Measurements from ENCODE around the gene RING1. TPM values are rescaled to one million over a fixed set of nuclear protein-coding genes. Genes with fewer than 3 reads are reported as not detected.
A peak's percentile ranks its signal among the peaks of the same experiment; 100 is the strongest.

Gene RING1
- polyA plus RNA-seq, 1 donor = 43.2 TPM

DNA sequence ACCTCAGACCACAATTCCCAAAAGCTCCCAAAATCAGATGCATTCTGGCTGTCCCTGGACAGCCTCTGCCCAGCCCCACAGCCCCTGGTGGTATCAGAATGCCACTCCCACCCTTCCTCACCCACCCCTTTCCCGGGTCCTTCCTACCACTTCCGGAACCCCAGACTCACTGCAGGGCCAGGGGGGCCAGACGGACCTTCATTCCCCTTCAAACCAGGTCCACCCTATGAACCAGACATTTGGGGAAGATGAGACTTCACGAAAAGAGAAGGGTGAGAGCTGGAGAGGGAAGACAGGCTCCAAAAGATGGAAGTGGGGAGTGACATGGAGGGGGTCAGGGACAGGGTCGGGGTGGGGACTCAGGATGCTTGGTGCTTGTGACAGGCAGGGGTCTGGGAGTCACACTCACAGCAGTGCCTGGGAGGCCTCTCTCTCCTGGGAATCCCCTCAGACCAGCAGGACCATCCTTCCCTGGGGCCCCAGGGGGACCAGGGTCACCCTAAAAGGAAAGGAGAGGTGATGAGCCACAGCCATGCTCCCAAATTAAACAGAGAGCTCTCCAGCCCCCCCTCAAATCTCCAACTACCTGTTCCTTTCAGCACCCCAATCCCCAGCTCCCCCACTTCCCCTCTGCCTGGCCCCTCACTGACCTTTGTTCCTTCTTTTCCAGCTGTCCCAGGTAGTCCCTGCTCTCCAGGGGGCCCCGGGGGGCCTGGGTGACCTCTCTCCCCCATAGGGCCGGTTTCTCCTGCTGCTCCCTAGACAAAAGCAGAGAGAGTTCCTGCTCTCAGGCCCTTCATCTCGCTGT, 36.2 kb upstream of the RING1 start:
- DNase-seq = peak in 1 of 2 donors; percentile 50
- no peak overlapping the region for H3K27ac ChIP-seq (ENCODE audit: low read length)
- H3K4me1 ChIP-seq (ENCODE audit: control insufficient read depth, insufficient read depth, low read length) = peaks cover 24% of the 10 kb centered on the region
- H3K27me3 ChIP-seq (ENCODE audit: control insufficient read depth, insufficient read depth, low read length) = no peaks in the 10 kb centered on the region
- WGBS (ENCODE audit: insufficient coverage, low lambda C conversion rate) = no CpG with 5 or more reads among the region's 8 CpGs
- no peak overlapping the region for H3K4me3 ChIP-seq (ENCODE audit: low read length)
- H3K9me3 ChIP-seq (ENCODE audit: control insufficient read depth, low read depth, low read length) = no peaks in the 10 kb centered on the region
- H3K36me3 ChIP-seq (ENCODE audit: control insufficient read depth, insufficient read depth, low read length) = no peaks in the 10 kb centered on the region

DNA sequence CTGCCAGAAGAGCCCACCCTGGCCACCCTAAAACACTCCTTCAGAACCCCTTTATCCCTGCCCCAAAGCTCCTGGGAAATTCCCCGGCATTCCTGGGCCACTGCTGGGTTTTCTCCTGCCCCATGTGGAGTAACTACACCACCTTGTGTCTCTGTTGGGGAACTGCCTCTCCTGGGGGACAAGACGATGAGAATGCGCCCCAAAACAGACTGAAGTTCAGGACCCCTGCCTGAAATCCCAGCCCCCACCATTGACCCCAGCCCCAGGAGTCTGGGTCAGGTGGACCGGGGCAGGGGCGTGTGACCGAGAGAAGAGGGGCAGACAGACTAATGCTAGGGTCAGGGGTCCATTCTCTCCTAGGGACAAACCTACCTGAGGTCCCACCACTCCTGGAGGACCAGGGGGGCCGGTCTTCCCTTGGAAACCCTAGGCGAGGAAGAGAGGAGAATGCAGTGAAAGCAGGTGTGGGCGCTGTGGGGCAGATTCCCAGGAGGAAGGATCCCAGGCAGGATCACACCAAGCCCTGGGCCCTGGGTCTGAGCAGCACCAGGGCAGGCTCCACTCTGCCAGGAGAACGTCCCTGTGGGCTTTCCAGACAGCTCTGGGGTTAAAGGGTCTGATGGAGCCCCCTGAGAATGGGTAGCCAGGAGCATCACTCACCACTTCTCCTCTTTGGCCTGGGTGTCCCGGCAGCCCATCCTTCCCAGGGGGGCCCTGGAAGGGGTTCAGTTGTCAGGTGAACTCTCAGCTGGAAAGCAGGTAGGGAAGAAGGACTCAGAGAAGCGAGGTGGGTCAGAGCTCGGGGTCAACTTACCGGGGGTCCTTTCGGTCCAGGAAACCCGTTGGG, 35.4 kb upstream of the RING1 start:
- Histone ChIP-seq H3K27me3 (ENCODE audit: control insufficient read depth, insufficient read depth, low read length) (no peaks in the 10 kb centered on the region), H3K4me1 (ENCODE audit: control insufficient read depth, insufficient read depth, low read length) (peaks cover 24% of the 10 kb centered on the region), H3K27ac (ENCODE audit: low read length) (no peak overlapping the region), H3K9me3 (ENCODE audit: control insufficient read depth, low read depth, low read length) (no peaks in the 10 kb centered on the region), H3K36me3 (ENCODE audit: control insufficient read depth, insufficient read depth, low read length) (no peaks in the 10 kb centered on the region), H3K4me3 (ENCODE audit: low read length) (no peak overlapping the region)
- WGBS (ENCODE audit: insufficient coverage, low lambda C conversion rate) = no CpG with 5 or more reads among the region's 16 CpGs
- DNase-seq = no peak

DNA sequence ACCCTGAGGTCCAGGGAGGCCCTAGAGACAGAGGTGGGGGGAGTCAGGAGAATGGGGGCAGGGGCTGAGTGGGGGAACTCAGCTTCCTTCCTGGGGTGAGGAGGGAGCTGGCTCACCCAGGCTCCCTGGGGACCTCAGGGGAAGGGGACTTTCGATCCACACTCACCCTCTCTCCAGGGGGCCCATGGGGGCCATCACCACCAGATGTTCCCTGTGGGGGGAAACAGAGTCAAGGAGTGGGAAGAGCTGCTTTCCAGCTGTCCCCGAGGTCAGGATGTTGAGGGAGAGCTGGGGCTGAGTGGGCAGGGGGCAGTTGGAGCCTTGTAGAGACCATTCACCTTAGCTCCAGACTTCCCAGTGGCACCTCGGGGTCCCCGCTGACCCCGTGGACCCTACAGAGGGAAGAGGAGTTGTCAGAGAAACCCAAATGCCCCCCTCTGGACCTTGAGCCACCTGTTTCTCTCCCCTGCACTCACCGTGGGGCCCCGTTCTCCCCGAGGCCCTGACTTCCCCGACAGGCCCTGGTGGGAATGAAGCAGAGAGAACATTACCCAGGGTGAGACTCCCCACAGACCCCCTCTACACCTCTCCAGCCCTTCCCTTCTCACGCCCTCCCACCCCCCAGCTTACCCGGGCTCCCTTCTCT, 34.6 kb upstream of the RING1 start:
- H3K4me3 ChIP-seq (ENCODE audit: low read length) = no peak overlapping the region
- peaks cover 24% of the 10 kb centered on the region for H3K4me1 ChIP-seq (ENCODE audit: control insufficient read depth, insufficient read depth, low read length)
- WGBS (ENCODE audit: insufficient coverage, low lambda C conversion rate) = no CpG with 5 or more reads among the region's 11 CpGs
- H3K36me3 ChIP-seq (ENCODE audit: control insufficient read depth, insufficient read depth, low read length) = no peaks in the 10 kb centered on the region
- DNase-seq = peak in 1 of 2 donors; percentile 48
- H3K9me3 ChIP-seq (ENCODE audit: control insufficient read depth, low read depth, low read length) = no peaks in the 10 kb centered on the region
- no peaks in the 10 kb centered on the region for H3K27me3 ChIP-seq (ENCODE audit: control insufficient read depth, insufficient read depth, low read length)
- H3K27ac ChIP-seq (ENCODE audit: low read length) = no peak overlapping the region

DNA sequence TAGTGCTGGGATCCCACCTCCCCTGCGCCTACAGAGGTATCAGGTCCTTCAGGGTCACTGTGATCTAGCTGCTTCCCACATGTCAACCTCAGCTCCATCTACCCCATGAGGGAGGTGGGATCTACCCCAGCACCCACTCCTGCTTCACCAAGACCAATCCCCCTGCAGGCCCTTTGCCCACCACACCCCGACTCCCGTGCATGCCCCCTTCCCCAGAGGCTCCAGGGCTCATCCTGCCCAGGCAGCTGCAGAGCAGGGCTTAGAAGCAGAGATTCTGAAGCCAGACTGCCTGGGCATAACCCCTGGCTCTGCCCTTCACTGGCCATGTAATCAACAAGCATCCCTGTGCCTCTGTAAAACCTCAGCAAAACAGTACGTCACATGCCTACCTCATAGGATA, 33.5 kb upstream of the RING1 start:
- no peaks in the 10 kb centered on the region for H3K27me3 ChIP-seq (ENCODE audit: control insufficient read depth, insufficient read depth, low read length)
- H3K36me3 ChIP-seq (ENCODE audit: control insufficient read depth, insufficient read depth, low read length) = no peaks in the 10 kb centered on the region
- H3K9me3 ChIP-seq (ENCODE audit: control insufficient read depth, low read depth, low read length) = no peaks in the 10 kb centered on the region
- H3K27ac ChIP-seq (ENCODE audit: low read length) = no peak overlapping the region
- no peak for DNase-seq
- peaks cover 24% of the 10 kb centered on the region for H3K4me1 ChIP-seq (ENCODE audit: control insufficient read depth, insufficient read depth, low read length)
- no CpG with 5 or more reads among the region's 4 CpGs for WGBS (ENCODE audit: insufficient coverage, low lambda C conversion rate)
- no peak overlapping the region for H3K4me3 ChIP-seq (ENCODE audit: low read length)

DNA sequence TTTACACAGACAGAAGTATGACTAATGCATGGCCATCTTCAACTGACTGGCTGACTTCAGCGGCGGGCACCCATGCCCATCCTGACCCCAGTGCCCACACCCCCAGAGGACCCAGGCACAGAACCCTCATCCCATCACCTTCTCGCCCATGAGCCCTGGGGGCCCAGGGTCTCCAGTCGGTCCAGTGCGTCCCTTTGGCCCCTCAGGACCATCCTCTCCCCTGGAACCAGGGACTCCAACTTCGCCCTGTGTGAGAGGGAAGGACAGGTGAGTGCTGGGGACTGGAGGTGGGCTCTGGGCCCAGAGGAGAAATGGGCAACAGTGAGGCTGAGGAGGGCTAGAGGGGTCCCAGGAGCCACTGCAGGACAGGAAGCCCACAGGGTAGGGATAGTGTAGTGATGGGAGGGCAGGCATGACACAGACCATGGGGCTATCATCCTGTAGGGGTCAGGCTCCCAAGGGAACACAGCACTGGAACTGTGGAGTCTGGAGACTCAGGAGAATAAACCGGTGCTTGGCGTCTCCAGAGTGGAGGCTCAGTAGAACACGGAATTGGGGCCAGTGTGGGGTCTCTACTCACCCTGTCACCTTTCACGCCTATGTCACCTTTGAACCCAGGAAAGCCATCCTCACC, 32.7 kb upstream of the RING1 start:
- no peak overlapping the region for H3K4me3 ChIP-seq (ENCODE audit: low read length)

DNA sequence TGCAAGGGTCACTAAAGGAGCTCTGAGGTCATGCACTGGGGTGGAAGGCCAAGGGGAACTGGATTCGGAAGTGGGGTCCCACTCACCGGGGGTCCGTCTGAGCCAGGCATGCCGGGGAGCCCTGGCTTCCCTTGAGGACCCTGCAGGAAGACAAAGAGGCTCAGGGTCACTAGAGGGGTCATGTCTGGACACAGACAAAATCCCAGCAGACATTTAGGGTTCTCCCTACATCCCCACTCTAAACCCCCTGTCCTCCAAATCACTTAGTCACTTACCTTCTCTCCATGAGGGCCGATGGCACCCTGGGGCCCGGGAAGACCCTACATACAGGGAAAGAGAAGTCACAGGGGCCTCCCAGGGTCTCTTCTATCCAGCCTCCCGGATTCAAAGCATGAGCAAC, 31.4 kb upstream of the RING1 start:
- Histone ChIP-seq H3K36me3 (ENCODE audit: control insufficient read depth, insufficient read depth, low read length) (no peaks in the 10 kb centered on the region), H3K4me3 (ENCODE audit: low read length) (no peak overlapping the region), H3K27me3 (ENCODE audit: control insufficient read depth, insufficient read depth, low read length) (no peaks in the 10 kb centered on the region), H3K9me3 (ENCODE audit: control insufficient read depth, low read depth, low read length) (no peaks in the 10 kb centered on the region), H3K4me1 (ENCODE audit: control insufficient read depth, insufficient read depth, low read length) (peaks cover 23% of the 10 kb centered on the region), H3K27ac (ENCODE audit: low read length) (no peak overlapping the region)
- DNase-seq = no peak
- WGBS (ENCODE audit: insufficient coverage, low lambda C conversion rate) = no CpG with 5 or more reads among the region's 7 CpGs

More for the DNA sequence above, 32.7 kb upstream of the RING1 start:
- Histone ChIP-seq H3K36me3 (ENCODE audit: control insufficient read depth, insufficient read depth, low read length) (no peaks in the 10 kb centered on the region), H3K9me3 (ENCODE audit: control insufficient read depth, low read depth, low read length) (no peaks in the 10 kb centered on the region), H3K27ac (ENCODE audit: low read length) (no peak overlapping the region), H3K27me3 (ENCODE audit: control insufficient read depth, insufficient read depth, low read length) (no peaks in the 10 kb centered on the region), H3K4me1 (ENCODE audit: control insufficient read depth, insufficient read depth, low read length) (peaks cover 24% of the 10 kb centered on the region)
- no CpG with 5 or more reads among the region's 10 CpGs for WGBS (ENCODE audit: insufficient coverage, low lambda C conversion rate)
- no peak for DNase-seq

DNA sequence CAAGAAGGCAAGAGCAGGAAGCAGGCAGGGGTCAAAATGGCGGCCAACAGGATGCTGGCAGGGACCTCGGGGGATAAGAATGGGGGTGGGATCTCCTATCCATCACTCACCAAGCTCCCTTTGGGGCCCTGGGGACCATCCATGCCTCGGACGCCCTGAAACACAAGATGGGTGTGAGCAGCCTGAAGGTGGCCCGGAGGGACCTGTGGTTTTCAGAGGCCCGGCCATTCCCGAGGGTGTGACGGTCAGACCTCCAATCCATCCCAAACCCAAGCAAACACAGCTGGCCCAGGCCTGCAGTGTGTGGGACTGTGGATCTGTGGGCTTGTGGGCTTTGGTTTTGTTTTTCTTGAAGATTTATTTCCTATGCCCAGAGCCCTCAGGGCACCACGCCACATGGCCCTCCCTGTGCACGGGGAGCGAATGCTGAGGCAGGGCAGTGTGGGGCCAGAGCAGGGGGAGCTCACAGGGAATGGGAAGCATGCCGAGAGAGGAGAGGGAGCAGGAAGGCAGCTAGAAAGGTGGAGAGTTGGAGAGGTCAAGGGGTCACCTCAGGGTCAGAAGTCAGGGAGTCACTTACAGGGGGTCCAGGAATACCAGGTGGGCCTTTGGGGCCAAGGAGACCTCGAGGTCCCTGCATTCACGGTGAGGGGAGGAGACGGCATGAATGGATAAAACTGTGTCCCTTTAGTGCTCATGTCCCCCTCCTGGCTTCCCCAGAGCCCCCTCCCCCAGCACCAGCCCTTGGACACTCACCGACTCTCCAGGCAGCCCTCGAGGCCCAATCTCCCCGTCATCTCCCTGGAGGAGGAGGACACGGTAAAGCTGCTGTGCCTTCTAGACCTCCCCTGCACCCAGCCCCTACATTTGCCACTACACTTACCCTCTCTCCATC, 30.5 kb upstream of the RING1 start:
- Histone ChIP-seq H3K4me3 (ENCODE audit: low read length) (no peak overlapping the region), H3K4me1 (ENCODE audit: control insufficient read depth, insufficient read depth, low read length) (peaks cover 15% of the 10 kb centered on the region), H3K36me3 (ENCODE audit: control insufficient read depth, insufficient read depth, low read length) (no peaks in the 10 kb centered on the region), H3K27me3 (ENCODE audit: control insufficient read depth, insufficient read depth, low read length) (no peaks in the 10 kb centered on the region), H3K27ac (ENCODE audit: low read length) (no peak overlapping the region), H3K9me3 (ENCODE audit: control insufficient read depth, low read depth, low read length) (no peaks in the 10 kb centered on the region)
- no CpG with 5 or more reads among the region's 19 CpGs for WGBS (ENCODE audit: insufficient coverage, low lambda C conversion rate)
- DNase-seq = no peak

DNA sequence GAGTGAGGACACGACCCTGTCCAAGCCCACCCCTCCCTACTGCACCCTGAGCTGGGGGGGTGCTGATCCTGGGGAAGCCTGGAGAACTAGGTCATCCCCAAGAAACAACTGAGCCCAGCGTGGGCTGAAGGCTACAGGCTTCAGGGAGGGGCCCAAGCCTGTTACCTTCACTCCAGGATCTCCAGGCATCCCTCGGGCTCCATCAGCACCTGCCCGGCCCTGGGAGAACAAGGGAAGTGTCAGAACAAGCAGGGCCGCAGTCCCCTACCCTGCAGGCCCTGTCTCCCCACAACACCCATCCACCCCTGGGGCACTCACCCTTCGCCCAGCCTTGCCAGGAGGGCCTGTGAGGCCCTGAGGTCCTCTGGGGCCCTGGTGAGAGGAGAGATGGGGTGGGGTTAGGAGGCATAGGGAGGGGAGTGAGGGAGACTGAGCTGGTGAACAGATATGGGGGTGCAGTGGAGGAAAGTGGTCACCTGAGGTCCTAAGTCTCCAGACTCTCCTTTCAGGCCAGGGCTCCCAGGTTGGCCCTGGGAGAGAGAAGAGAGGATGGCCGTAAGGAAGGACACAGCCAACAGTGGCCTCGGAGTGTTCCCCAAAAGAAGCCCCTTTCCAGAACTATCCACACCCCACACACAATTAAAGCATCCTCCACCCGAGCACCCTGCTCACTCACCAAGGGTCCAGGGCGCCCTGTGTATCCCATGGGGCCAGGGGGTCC, 29.4 kb upstream of the RING1 start:
- Histone ChIP-seq H3K27ac (ENCODE audit: low read length) (no peak overlapping the region), H3K4me3 (ENCODE audit: low read length) (no peak overlapping the region), H3K27me3 (ENCODE audit: control insufficient read depth, insufficient read depth, low read length) (no peaks in the 10 kb centered on the region), H3K4me1 (ENCODE audit: control insufficient read depth, insufficient read depth, low read length) (peaks cover 4% of the 10 kb centered on the region), H3K9me3 (ENCODE audit: control insufficient read depth, low read depth, low read length) (no peaks in the 10 kb centered on the region), H3K36me3 (ENCODE audit: control insufficient read depth, insufficient read depth, low read length) (no peaks in the 10 kb centered on the region)
- no CpG with 5 or more reads among the region's 10 CpGs for WGBS (ENCODE audit: insufficient coverage, low lambda C conversion rate)
- no peak for DNase-seq

DNA sequence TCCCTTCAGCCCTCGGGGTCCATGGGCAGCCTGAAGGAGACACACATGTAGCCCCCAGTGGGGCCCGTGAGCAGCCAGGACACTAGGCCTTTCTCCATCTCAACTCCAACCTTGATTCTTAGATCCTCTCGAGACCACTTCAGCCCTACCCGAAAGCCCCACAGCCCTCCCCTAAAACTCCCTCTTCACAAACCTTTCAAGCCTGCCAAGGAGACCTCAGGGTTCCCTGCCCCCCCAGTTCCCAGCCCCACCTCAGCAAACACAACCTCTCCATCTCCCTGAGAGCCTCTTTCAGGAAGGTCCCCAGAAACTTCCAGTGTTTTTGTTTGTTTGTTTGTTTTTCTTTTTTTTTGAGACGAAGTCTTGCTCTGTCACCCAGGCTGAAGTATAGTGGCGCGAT, 27.2 kb upstream of the RING1 start:
- Histone ChIP-seq H3K9me3 (ENCODE audit: control insufficient read depth, low read depth, low read length) (no peaks in the 10 kb centered on the region), H3K27me3 (ENCODE audit: control insufficient read depth, insufficient read depth, low read length) (peaks cover 5% of the 10 kb centered on the region), H3K4me1 (ENCODE audit: control insufficient read depth, insufficient read depth, low read length) (no peaks in the 10 kb centered on the region), H3K27ac (ENCODE audit: low read length) (no peak overlapping the region), H3K36me3 (ENCODE audit: control insufficient read depth, insufficient read depth, low read length) (no peaks in the 10 kb centered on the region), H3K4me3 (ENCODE audit: low read length) (no peak overlapping the region)
- no CpG with 5 or more reads among the region's 7 CpGs for WGBS (ENCODE audit: insufficient coverage, low lambda C conversion rate)
- DNase-seq = no peak

All from large intestine (tissue), 3 donors.